Measurements from ENCODE around the gene CEACAM7.
A peak's percentile ranks its signal among the peaks of the same experiment; 100 is the strongest.
"Not testable (repeated sequence)": the region's sequence is repeated elsewhere in the genome, so short reads cannot be mapped to it uniquely, and the experiment has no call there.

The CEACAM7 gene

GRCh38 chr19:41688098-41688497 lies at the start of gene CEACAM7:
Gene CEACAM7 (minus strand): TSS chr19:41688270. CDS start chr19:41688165, 105 bp downstream.
- DNase-seq: no peak

- no peak for DNase-seq
Measured at GRCh38 chr19:41735071-41735600, 47.1 kb upstream of the CEACAM7 start.

DNA sequence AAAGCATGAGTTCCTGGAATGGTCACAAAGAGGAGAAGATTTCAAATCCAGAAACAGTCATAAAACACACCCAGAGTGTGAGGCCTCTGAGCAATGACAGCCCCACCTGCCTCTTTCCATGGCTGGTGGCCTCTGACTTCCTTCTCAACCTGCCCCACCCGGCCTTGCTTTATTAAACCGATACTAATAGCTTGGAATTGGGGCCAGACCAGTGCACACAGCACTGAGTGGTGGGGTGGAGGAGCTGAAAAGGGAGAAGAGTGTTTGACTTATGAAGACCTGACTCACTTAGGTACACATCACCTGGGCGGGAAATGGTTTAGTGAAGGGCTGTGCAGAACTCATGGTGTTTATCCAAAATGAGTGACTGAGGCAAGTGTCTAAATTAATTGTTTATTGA lies 46.5 kb upstream of the CEACAM7 start:
- no peak for DNase-seq

GRCh38 chr19:41734156-41734555 lies 46.1 kb upstream of the CEACAM7 start:
- no peak for DNase-seq

DNA sequence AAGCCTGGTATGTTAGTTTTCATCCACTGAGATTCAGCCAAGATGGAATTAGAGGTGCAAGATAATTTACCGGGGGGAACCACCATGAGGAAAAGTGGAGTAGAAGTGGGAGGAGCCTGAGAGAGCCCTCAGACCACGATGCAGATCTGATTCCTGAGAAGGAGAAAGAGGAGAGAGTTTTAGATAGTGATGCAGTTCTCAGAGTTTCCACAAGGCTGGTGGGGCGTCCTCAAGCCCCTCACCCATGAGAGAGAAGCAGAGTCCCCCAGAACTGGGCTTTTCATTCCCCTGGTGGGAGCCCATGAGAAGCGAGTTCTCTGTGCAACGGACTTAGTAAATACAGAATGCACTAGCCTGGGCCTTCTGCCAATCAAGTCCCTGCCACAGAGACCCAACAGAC lies 38.4 kb upstream of the CEACAM7 start:
- no peak for DNase-seq

- DNase-seq: no peak
Measured at GRCh38 chr19:41720103-41720502, 32.0 kb upstream of the CEACAM7 start.

- DNase-seq: no peak
Measured at GRCh38 chr19:41718761-41719160, 30.7 kb upstream of the CEACAM7 start.

- no peak for DNase-seq
Measured at GRCh38 chr19:41714598-41714997, 26.5 kb upstream of the CEACAM7 start.

- no peak for DNase-seq
Measured at GRCh38 chr19:41711376-41712261, 23.5 kb upstream of the CEACAM7 start.

DNA sequence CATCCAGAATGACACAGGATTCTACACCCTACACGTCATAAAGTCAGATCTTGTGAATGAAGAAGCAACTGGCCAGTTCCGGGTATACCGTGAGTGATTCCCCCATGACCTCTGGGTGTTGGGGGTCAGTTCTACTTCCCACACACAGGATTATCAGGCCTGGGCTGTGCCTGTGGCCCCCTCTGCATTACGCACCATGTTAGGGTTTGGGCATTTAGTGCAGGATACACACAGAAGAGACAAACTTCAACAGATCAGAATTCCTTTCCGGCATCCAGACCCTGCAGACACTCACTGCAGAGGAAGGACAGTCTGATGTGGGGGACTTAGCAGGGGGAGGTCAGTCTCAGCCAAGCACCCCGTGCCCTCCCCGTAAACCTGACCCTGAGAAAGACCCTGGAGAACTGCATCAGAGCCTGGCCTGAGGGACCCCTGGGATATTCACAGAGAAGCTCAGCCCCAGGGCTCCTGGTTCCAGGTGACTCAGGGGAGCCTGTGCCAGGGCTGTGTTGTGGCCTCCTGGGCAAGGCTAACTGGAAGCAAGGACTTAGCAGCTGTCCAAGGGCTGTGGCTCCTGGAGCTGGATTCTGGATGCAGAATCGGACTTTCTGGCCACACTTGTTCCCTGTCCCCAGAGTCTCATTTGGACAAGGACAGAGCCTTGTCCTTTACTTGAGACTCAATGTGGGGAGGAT lies 22.0 kb upstream of the CEACAM7 start:
- no peak for DNase-seq

GRCh38 chr19:41709516-41709915 lies 21.4 kb upstream of the CEACAM7 start:
- DNase-seq: not testable (repeated sequence)

DNA sequence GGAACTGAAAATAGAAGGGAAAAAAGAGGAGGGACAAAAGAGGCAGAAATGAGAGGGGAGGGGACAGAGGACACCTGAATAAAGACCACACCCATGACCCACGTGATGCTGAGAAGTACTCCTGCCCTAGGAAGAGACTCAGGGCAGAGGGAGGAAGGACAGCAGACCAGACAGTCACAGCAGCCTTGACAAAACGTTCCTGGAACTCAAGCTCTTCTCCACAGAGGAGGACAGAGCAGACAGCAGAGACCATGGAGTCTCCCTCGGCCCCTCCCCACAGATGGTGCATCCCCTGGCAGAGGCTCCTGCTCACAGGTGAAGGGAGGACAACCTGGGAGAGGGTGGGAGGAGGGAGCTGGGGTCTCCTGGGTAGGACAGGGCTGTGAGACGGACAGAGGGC lies 20.4 kb upstream of the CEACAM7 start, which contains the start of gene CEACAM5:
CEACAM5 (plus strand) TSS at position 146 of the 400 bp plus-strand sequence; CDS start at position 252, 106 bp downstream.
- DNase-seq: no peak

DNA sequence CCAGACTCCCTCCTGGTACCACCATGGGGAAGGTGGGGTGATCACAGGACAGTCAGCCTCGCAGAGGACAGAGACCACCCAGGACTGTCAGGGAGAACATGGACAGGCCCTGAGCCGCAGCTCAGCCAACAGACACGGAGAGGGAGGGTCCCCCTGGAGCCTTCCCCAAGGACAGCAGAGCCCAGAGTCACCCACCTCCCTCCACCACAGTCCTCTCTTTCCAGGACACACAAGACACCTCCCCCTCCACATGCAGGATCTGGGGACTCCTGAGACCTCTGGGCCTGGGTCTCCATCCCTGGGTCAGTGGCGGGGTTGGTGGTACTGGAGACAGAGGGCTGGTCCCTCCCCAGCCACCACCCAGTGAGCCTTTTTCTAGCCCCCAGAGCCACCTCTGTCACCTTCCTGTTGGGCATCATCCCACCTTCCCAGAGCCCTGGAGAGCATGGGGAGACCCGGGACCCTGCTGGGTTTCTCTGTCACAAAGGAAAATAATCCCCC lies 19.9 kb upstream of the CEACAM7 start:
- peak; percentile 40 for DNase-seq

- DNase-seq: peak; percentile 50
Measured at GRCh38 chr19:41707502-41707812, 19.4 kb upstream of the CEACAM7 start.

GRCh38 chr19:41706741-41707501 lies 18.9 kb upstream of the CEACAM7 start:
- DNase-seq: peak; percentile 87

DNA sequence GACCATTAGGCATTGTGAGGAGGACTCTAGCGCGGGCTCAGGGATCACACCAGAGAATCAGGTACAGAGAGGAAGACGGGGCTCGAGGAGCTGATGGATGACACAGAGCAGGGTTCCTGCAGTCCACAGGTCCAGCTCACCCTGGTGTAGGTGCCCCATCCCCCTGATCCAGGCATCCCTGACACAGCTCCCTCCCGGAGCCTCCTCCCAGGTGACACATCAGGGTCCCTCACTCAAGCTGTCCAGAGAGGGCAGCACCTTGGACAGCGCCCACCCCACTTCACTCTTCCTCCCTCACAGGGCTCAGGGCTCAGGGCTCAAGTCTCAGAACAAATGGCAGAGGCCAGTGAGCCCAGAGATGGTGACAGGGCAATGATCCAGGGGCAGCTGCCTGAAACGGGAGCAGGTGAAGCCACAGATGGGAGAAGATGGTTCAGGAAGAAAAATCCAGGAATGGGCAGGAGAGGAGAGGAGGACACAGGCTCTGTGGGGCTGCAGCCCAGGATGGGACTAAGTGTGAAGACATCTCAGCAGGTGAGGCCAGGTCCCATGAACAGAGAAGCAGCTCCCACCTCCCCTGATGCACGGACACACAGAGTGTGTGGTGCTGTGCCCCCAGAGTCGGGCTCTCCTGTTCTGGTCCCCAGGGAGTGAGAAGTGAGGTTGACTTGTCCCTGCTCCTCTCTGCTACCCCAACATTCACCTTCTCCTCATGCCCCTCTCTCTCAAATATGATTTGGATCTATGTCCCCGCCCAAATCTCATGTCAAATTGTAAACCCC lies 17.5 kb upstream of the CEACAM7 start:
- peak; percentile 69 for DNase-seq

- peak; percentile 15 for DNase-seq
Measured at GRCh38 chr19:41703602-41704293, 15.7 kb upstream of the CEACAM7 start.

DNA sequence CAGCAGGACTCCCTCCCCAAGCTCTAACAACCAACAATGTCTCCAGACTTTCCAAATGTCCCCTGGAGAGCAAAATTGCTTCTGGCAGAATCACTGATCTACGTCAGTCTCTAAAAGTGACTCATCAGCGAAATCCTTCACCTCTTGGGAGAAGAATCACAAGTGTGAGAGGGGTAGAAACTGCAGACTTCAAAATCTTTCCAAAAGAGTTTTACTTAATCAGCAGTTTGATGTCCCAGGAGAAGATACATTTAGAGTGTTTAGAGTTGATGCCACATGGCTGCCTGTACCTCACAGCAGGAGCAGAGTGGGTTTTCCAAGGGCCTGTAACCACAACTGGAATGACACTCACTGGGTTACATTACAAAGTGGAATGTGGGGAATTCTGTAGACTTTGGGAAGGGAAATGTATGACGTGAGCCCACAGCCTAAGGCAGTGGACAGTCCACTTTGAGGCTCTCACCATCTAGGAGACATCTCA lies 14.1 kb upstream of the CEACAM7 start:
- DNase-seq: no peak

DNA sequence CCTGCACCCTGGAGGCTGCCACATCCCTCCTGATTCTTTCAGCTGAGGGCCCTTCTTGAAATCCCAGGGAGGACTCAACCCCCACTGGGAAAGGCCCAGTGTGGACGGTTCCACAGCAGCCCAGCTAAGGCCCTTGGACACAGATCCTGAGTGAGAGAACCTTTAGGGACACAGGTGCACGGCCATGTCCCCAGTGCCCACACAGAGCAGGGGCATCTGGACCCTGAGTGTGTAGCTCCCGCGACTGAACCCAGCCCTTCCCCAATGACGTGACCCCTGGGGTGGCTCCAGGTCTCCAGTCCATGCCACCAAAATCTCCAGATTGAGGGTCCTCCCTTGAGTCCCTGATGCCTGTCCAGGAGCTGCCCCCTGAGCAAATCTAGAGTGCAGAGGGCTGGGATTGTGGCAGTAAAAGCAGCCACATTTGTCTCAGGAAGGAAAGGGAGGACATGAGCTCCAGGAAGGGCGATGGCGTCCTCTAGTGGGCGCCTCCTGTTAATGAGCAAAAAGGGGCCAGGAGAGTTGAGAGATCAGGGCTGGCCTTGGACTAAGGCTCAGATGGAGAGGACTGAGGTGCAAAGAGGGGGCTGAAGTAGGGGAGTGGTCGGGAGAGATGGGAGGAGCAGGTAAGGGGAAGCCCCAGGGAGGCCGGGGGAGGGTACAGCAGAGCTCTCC lies 13.5 kb upstream of the CEACAM7 start:
- peak; percentile 54 for DNase-seq

GRCh38 chr19:41700381-41701195 lies 12.5 kb upstream of the CEACAM7 start:
- DNase-seq: peak; percentile 35

Data from activated CD8-positive, alpha-beta memory T cell treated with anti-CD3 and anti-CD28 coated beads, Interleukin-2, amount 50 U/mL, for 48 hours (primary cell).